Panc1 (cell line): Measurements from ENCODE around the gene PHIP. TPM values are rescaled to one million over a fixed set of nuclear protein-coding genes. Genes with fewer than 3 reads are reported as not detected.

Experiments
- ATAC-seq: fragments of 200-7000 bp; cut with Tn5 transposase; 2 replicates; pipeline ENCODE4 v1.9.1; 2020; ENCODE audit warnings: mild to moderate bottlenecking, moderate library complexity
- BruUV-seq: library from RNA; stranded (reverse); fragments of 400-500 nt; replicated peaks from 2 replicates; lab custom pipeline; 2021; lab: Mats Ljungman, UMichigan
- CTCF ChIA-PET: fragments of 300-600 bp; sonication (Branson Sonifier 250); formaldehyde crosslinking; loops from one replicate; lab custom pipeline; 2022; ENCODE audit warnings: antibody characterized with exemption; lab: Charles Lee
- POLR2A ChIA-PET: fragments of 300-600 bp; sonication (Branson Sonifier 250); formaldehyde crosslinking; loops from one replicate; lab custom pipeline; 2022; ENCODE audit warnings: antibody characterized with exemption; lab: Charles Lee
- DNase-seq: peaks from one replicate; pipeline ENCODE4 v3.0.0-alpha.2; 2010; ENCODE audit warnings: low read depth, low spot score
- H3K27ac ChIP-seq: 2 replicates; pipeline ENCODE4 v1.5.1; 2011; ENCODE audit warnings: mild to moderate bottlenecking, low read length, inconsistent platforms
- H3K27me3 ChIP-seq: fragments of 200-500 bp; sonication (Bioruptor generic); 2 replicates; pipeline ENCODE4 v1.6.0; 2014; ENCODE audit warnings: low read length, inconsistent platforms; ENCODE audit not compliant: control insufficient read depth, insufficient read depth
- H3K36me3 ChIP-seq: fragments of 200-500 bp; sonication (Bioruptor generic); 2 replicates; pipeline ENCODE4 v1.5.1; 2014; ENCODE audit warnings: inconsistent platforms, mild to moderate bottlenecking, low read length, moderate library complexity; ENCODE audit not compliant: control insufficient read depth, insufficient read depth
- H3K4me1 ChIP-seq: 2 replicates; pipeline ENCODE4 v1.5.1; 2011; ENCODE audit warnings: inconsistent platforms, mild to moderate bottlenecking, low read length, moderate library complexity; ENCODE audit not compliant: control insufficient read depth, insufficient read depth
- H3K4me3 ChIP-seq, 2 experiments: 2 replicates each; pipeline ENCODE4 v1.5.1; 2011 to 2012; ENCODE audit warnings: low read depth in 2 of 2, low read length in 2 of 2, mild to moderate bottlenecking in 2 of 2, inconsistent platforms in 1 of 2, moderate library complexity in 1 of 2
- H3K9me3 ChIP-seq: fragments of 200-500 bp; sonication (Bioruptor generic); 2 replicates; pipeline ENCODE4 v1.5.1; 2014; ENCODE audit warnings: low read depth, mild to moderate bottlenecking, inconsistent platforms, low read length, moderate library complexity; ENCODE audit not compliant: control insufficient read depth, insufficient read depth
- POLR2AphosphoS5 ChIP-seq: IDR thresholded peaks from 2 replicates; pipeline ENCODE4 v1.6.1; 2012; ENCODE audit warnings: mild to moderate bottlenecking, low read depth, low read length, moderate library complexity
- REST ChIP-seq, 2 experiments: IDR thresholded peaks; 2 replicates each; pipeline ENCODE4 v1.6.1; 2011 to 2012; ENCODE audit warnings: low read depth in 2 of 2, control low read depth in 1 of 2, low read length in 1 of 2, mild to moderate bottlenecking in 1 of 2, moderate library complexity in 1 of 2; ENCODE audit not compliant: insufficient read depth in 1 of 2
- SIN3A ChIP-seq: IDR thresholded peaks from 2 replicates; pipeline ENCODE4 v1.6.1; 2012; ENCODE audit warnings: low read depth, mild to moderate bottlenecking, low read length, moderate library complexity, borderline replicate concordance; ENCODE audit not compliant: insufficient read depth
- TCF7L2 ChIP-seq: IDR thresholded peaks from 2 replicates; pipeline ENCODE4 v1.6.1; 2011; ENCODE audit warnings: mild to moderate bottlenecking, low read depth, low read length, inconsistent platforms
- in situ Hi-C: cut with HindIII; loops from 2 replicates; pipeline ENCODE4 v1.10.0; 2016; ENCODE audit warnings: low sequenced_read_pairs, low pct_unique_long_range_greater_than_20kb
- intact Hi-C: fragments of 100-400 bp; cut with micrococcal nuclease; formaldehyde crosslinking; loops from one replicate; pipeline ENCODE4 v1.10.0; 2022; ENCODE audit not compliant: unreplicated experiment
- total RNA-seq: library from RNA; stranded (reverse); gene quantifications from one replicate; pipeline ENCODE4 v1.2.1, GENCODE V29; 2021; ENCODE audit not compliant: unreplicated experiment
- TF ChIP-seq, protein P1 (sequence below): fragments of 450-650 bp; IDR thresholded peaks from 2 replicates; pipeline ENCODE4 v1.5.1; 2017; ENCODE audit warnings: mild to moderate bottlenecking

PHIP gene
- total RNA-seq, 1 experiment from 2014 or later = 28.0 TPM

- H3K36me3 ChIP-seq = peaks cover 31% of the 10 kb centered on the region
- H3K4me1 ChIP-seq = no peaks in the 10 kb centered on the region
- in situ Hi-C loops = no loop called here
- DNase-seq = no peak
- no peaks in the 10 kb centered on the region for H3K27me3 ChIP-seq
- no peak for ATAC-seq
- no peak overlapping the region for H3K4me3 ChIP-seq
- H3K9me3 ChIP-seq = no peaks in the 10 kb centered on the region
- no peak for TF ChIP-seq REST (IDR thresholded peaks at IDR 0.05; ENCODE audit: insufficient read depth in 1 of 2, low read depth in 2 of 2, low read length in 1 of 2)
- TF ChIP-seq SIN3A = no peak
- TF ChIP-seq TCF7L2 = no peak
- no peak for TF ChIP-seq POLR2AphosphoS5
- TF ChIP-seq, protein P1, sequence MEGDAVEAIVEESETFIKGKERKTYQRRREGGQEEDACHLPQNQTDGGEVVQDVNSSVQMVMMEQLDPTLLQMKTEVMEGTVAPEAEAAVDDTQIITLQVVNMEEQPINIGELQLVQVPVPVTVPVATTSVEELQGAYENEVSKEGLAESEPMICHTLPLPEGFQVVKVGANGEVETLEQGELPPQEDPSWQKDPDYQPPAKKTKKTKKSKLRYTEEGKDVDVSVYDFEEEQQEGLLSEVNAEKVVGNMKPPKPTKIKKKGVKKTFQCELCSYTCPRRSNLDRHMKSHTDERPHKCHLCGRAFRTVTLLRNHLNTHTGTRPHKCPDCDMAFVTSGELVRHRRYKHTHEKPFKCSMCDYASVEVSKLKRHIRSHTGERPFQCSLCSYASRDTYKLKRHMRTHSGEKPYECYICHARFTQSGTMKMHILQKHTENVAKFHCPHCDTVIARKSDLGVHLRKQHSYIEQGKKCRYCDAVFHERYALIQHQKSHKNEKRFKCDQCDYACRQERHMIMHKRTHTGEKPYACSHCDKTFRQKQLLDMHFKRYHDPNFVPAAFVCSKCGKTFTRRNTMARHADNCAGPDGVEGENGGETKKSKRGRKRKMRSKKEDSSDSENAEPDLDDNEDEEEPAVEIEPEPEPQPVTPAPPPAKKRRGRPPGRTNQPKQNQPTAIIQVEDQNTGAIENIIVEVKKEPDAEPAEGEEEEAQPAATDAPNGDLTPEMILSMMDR = no peak
- CTCF ChIA-PET = no interaction called here
- BruUV-seq = no TSS peak
- POLR2A ChIA-PET = no interaction called here
- H3K27ac ChIP-seq = no peak overlapping the region
- intact Hi-C loops = no loop called here
These were observed 35.8 kb downstream of the PHIP start for GRCh38 chr6:79042088-79042798.

GRCh38 chr6:79040083-79040482 lies 38.0 kb downstream of the PHIP start:
- no TSS peak for BruUV-seq
- intact Hi-C loops (no loop called here), in situ Hi-C loops (no loop called here)
- Histone ChIP-seq H3K27me3 (no peaks in the 10 kb centered on the region), H3K9me3 (no peaks in the 10 kb centered on the region), H3K36me3 (peaks cover 25% of the 10 kb centered on the region), H3K27ac (no peak overlapping the region), H3K4me1 (no peaks in the 10 kb centered on the region), H3K4me3 (no peak overlapping the region)
- DNase-seq (no peak), ATAC-seq (no peak)
- ChIA-PET POLR2A (no interaction called here), CTCF (no interaction called here)
- TF ChIP-seq POLR2AphosphoS5 (no peak), SIN3A (no peak), REST (IDR thresholded peaks at IDR 0.05; ENCODE audit: insufficient read depth in 1 of 2, low read depth in 2 of 2, low read length in 1 of 2) (no peak), TCF7L2 (no peak)
- TF ChIP-seq, protein P1 = no peak
